Brain microvascular endothelial cell (primary cell): Measurements from ENCODE around the gene SCARB1.

ENCODE experiments used
- DNase-seq: peaks from one replicate; pipeline ENCODE4 v3.0.0-alpha.2; 2020
- H3K27ac ChIP-seq: fragments of 250-450 bp; sonication (Bioruptor Pico); 2 replicates; pipeline ENCODE4 v1.5.1; 2020; ENCODE audit warnings: mild to moderate bottlenecking, moderate library complexity
- H3K27me3 ChIP-seq: fragments of 250-450 bp; sonication (Bioruptor Pico); replicated peaks from 2 replicates; pipeline ENCODE4 v1.5.1; 2020; ENCODE audit warnings: mild to moderate bottlenecking
- H3K36me3 ChIP-seq: fragments of 250-450 bp; sonication (Bioruptor Pico); replicated peaks from 2 replicates; pipeline ENCODE4 v1.5.1; 2020; ENCODE audit warnings: mild to moderate bottlenecking
- H3K4me3 ChIP-seq: 2 replicates; pipeline ENCODE4 v1.5.1; 2011; ENCODE audit warnings: low read depth, mild to moderate bottlenecking, control low read depth, low read length, moderate library complexity
- CTCF ChIP-seq: IDR thresholded peaks from 2 replicates; pipeline ENCODE4 v1.5.1; 2011; ENCODE audit warnings: low read depth, mild to moderate bottlenecking, moderate library complexity, low read length, control low read depth, inconsistent platforms; ENCODE audit errors: missing control alignments
- in situ Hi-C: cut with HindIII; loops from 2 replicates; pipeline ENCODE4 v1.10.0; 2017; ENCODE audit warnings: low sequenced_read_pairs, low pct_ligation_motif_present

The SCARB1 gene

GRCh38 chr12:124732275-124733075 is 131.2 kb downstream of the SCARB1 start:
- H3K36me3 ChIP-seq: no peaks in the 10 kb centered on the region
- H3K4me3 ChIP-seq: no peak overlapping the region
- in situ Hi-C loops: no loop called here
- no peaks in the 10 kb centered on the region for H3K27me3 ChIP-seq
- peak; percentile 18 for TF ChIP-seq CTCF
- peak; percentile 68 for DNase-seq
- H3K27ac ChIP-seq: peak overlapping the region; percentile 59

GRCh38 chr12:124731869-124732268 is 131.8 kb downstream of the SCARB1 start:
- peak overlapping the region; percentile 59 for H3K27ac ChIP-seq
- H3K4me3 ChIP-seq: no peak overlapping the region
- no peaks in the 10 kb centered on the region for H3K27me3 ChIP-seq
- in situ Hi-C loops: no loop called here
- DNase-seq: no peak
- no peaks in the 10 kb centered on the region for H3K36me3 ChIP-seq
- no peak for TF ChIP-seq CTCF

- H3K36me3 ChIP-seq: no peaks in the 10 kb centered on the region
- no peak for TF ChIP-seq CTCF
- no peak overlapping the region for H3K27ac ChIP-seq
- H3K27me3 ChIP-seq: no peaks in the 10 kb centered on the region
- no peak overlapping the region for H3K4me3 ChIP-seq
- DNase-seq: no peak
- in situ Hi-C loops: no loop called here
These were observed 133.2 kb downstream of the SCARB1 start for GRCh38 chr12:124730455-124730932.

GRCh38 chr12:124727922-124728321 is 135.7 kb downstream of the SCARB1 start:
- no peak for DNase-seq
- in situ Hi-C loops: no loop called here
- H3K36me3 ChIP-seq: no peaks in the 10 kb centered on the region
- TF ChIP-seq CTCF: no peak
- no peaks in the 10 kb centered on the region for H3K27me3 ChIP-seq
- no peak overlapping the region for H3K4me3 ChIP-seq
- no peak overlapping the region for H3K27ac ChIP-seq

GRCh38 chr12:124727264-124727800 is 136.3 kb downstream of the SCARB1 start:
- TF ChIP-seq CTCF: no peak
- Histone ChIP-seq H3K27ac (no peak overlapping the region), H3K4me3 (no peak overlapping the region), H3K36me3 (no peaks in the 10 kb centered on the region), H3K27me3 (no peaks in the 10 kb centered on the region)
- no peak for DNase-seq
- in situ Hi-C loops: no loop called here
